GM18520 (cell line): ENCODE results near the gene CNOT4.
"Not testable (repeated sequence)": the region's sequence is repeated elsewhere in the genome, so short reads cannot be mapped to it uniquely, and the experiment has no call there.

Experiments
- ATAC-seq: cut with Tn5 transposase; IDR thresholded peaks from one replicate; pipeline ENCODE4 v1.9.1; 2021; ENCODE audit not compliant: unreplicated experiment

CNOT4 gene

DNA sequence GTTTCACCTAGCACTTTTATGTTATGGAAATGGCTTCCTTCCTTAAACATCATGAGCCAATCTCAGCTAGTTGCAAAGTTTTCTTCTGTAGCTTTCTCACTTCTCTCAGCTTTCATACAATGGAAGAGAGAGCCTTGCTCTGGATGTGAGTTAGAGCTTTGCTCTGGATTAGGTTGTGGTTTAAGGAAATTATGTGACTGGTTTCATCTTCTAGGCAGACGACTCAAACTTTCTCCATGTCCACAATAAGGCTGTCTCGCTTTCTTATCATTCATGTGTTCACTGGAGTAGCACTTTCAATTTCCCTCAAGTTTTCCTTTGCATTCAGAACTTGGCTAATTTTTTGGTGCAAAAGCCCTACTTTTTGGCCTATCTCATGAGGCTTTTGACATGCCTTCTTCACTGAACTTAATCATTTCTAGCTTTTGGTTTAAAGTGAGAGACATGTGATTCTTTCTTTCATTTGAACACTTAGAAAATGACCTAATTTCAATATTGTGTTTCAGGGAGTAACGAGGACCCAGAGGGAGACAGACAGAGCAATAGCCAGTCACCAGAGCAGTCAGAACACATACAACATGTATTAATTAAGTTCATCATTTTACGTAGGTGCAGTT is 49.8 kb downstream of the CNOT4 start:
- peak; percentile 47 for ATAC-seq

- ATAC-seq = no peak
These were observed 50.8 kb downstream of the CNOT4 start for GRCh38 chr7:135459076-135459475.

DNA sequence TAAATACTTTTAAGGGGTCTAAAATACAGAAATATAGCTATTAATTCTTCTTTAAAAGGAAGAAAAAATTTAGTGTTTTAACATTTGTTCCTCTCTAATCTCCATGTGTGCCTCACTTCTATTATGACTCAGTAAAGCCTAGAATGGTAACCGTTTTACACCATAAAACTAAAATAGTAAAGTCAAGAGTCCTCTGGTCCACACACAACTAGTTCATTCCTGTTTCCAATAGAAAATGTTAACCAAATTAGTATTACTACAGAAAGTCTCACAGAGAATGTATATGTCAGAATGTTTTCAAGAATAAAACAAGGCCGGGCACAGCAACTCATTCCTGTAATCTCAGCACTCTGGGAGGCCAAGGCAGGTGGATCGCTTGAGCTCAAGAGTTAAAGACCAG is 55.8 kb downstream of the CNOT4 start:
- no peak for ATAC-seq

DNA sequence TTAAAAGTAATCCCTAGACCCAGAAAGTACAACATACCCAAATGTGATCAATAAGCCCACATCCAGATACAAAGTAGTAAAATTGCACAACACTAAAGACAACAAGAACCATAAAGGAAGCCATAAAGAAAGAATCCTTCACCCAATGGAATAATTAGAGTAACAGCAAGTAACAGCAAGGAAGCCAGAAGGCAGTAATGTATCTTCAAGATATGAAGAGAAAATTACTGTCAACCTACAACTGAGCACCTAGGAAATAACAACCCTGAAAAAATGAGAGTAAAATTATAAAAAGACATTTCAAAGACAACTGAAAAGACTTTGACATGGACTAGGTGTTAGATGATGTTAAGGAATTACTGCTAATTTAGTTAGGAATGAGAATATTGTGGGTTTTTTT is 60.5 kb downstream of the CNOT4 start:
- no peak for ATAC-seq

DNA sequence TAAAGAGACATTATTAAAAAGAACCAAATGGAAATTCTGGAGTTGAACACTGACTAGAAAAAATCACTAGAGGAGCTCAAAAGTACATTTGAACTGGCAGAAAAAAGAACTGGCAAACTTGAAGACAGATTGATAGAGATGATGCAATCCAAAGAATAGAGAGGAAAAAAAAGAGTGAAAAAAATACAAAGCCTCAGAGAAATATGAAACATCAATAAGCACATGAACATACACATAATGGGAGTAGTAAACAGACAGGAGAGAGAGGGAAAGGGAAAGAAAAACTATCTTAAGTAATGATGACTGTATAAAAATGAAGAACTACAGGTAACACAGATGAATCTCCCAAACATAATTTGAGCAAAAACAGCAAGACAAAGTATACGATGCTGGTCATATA is 61.1 kb downstream of the CNOT4 start:
- no peak for ATAC-seq

- no peak for ATAC-seq
These were observed 62.2 kb downstream of the CNOT4 start for GRCh38 chr7:135447748-135448147.

- no peak for ATAC-seq
These were observed 64.2 kb downstream of the CNOT4 start for GRCh38 chr7:135445690-135446089.

- not testable (repeated sequence) for ATAC-seq
These were observed 64.6 kb downstream of the CNOT4 start for GRCh38 chr7:135445266-135445665.

GRCh38 chr7:135441791-135442190 is 68.1 kb downstream of the CNOT4 start:
- no peak for ATAC-seq

DNA sequence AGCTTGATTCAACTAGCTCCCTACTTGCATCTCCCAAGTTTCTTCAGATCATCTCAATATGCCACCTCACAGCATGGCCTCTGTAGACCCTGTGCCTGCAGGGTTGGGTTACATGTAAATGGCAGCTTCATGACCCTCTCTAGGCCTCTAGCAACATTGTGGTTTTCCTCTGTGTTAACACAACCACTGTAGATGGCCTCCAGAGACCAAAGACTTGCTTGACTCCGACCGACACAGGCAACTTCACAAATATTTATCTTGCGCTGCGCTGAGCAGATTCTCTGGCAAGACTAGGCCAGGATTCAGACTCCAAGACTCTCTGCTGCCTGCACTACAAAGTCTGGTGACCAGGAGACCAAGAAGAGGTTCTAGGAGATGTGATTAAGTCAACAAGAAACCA is 75.9 kb downstream of the CNOT4 start:
- ATAC-seq = no peak

DNA sequence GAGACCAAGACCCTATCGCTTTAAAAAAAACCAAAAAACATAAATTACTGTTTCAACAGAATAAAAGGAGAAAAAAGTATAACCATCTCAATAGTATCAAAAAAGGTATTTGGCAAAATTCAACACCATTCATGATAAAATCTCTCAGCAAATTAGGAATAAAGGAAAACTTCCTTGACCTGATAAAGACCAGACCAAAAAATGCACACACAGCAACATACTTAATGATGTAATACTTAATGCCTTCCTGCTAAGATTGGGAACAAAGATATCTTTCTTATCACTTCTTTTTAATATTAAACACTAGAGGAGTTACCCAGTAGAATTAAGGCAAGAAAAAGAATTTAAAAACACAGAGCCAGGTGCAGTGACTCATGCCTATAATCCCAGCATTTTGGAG is 79.3 kb downstream of the CNOT4 start:
- no peak for ATAC-seq

- ATAC-seq = no peak
These were observed 81.0 kb downstream of the CNOT4 start for GRCh38 chr7:135428879-135429278.

- ATAC-seq = no peak
These were observed 81.9 kb downstream of the CNOT4 start for GRCh38 chr7:135428011-135428410.

GRCh38 chr7:135427166-135427565 is 82.7 kb downstream of the CNOT4 start:
- no peak for ATAC-seq

- ATAC-seq = no peak
These were observed 84.9 kb downstream of the CNOT4 start for GRCh38 chr7:135425036-135425435.

- no peak for ATAC-seq
These were observed 89.1 kb downstream of the CNOT4 start for GRCh38 chr7:135420786-135421185.

DNA sequence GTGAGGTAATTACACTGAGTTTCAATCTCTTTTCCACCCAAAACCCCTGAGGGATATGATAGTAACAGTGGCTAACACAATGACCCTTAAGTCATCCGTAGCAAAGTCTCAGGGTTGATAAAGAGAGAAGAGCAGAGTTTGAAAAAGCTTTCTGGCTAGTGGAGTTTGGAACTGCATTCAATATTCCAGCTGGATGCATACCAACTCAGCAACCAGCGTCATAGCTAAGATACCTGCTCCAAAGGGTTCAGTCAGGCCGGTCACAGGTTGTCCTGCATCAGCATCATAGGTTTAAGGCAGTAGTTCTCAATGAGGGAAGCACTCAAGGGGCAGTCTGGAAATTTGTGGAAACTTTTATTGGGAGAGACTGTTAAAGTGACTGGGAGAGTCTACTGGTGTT is 93.5 kb downstream of the CNOT4 start:
- ATAC-seq = no peak

DNA sequence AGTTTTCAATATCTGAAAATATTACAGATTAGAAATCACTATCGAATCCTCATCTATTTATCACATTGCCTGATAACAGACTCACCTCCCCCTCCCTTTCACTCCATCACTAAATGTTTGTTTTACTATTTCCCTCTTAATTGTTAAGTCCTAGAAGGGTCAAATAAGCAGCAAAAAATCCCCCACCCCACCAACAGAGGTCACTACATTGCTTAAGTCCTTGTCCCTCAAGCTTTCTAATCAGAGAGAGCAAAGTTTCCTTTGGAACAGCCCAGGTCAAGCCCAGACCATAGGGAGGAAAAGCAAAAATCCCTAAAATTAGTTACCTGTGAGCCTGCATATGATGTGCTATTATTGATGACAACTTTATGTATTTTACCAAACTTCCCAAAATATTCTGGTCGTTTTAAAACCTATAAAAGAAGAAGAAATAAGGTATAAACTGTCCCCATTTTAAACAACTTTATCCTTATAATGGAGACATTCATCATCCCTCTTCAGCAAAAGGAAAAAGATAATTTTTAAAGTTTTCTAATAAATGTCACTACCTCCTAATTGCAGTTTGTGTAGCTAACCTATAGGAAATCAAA is 95.0 kb downstream of the CNOT4 start:
- no peak for ATAC-seq

DNA sequence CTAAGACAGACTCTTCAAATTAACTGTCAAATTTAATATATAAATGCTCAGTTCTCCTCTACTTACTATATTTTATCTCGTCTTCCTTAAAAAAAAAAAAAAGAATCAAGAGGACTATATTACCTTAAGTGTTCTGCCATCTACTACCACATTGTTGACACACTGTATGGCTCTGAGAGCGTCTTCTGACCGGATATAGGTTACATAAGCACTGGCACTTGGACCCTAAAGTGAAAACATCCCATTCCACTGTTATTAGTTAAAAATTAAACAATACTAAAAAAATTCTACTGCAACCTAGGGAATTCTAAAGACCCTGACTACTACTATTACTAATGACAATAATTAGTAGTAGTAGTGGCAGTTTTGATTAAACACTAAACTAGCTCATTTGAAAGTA is 95.7 kb downstream of the CNOT4 start:
- ATAC-seq = no peak

- no peak for ATAC-seq
These were observed 98.8 kb downstream of the CNOT4 start for GRCh38 chr7:135411098-135411497.

DNA sequence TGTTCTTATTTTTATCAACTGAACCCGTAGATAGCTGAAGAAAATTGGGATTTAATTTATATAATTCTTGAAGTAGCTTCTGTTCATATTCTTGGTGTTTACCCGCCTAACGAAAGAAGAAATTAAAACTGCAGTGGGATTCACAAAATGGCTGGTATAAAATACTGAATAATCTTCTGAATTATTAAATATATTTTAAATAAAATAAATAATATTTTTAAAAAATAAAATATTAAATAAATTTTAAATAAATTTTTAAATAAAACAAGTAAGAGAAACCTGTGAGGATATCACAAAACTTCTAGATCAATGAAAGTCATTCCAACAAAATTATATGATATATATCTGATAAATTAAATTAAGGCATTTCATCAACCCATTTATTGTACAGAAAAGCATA is 99.4 kb downstream of the CNOT4 start:
- no peak for ATAC-seq

DNA sequence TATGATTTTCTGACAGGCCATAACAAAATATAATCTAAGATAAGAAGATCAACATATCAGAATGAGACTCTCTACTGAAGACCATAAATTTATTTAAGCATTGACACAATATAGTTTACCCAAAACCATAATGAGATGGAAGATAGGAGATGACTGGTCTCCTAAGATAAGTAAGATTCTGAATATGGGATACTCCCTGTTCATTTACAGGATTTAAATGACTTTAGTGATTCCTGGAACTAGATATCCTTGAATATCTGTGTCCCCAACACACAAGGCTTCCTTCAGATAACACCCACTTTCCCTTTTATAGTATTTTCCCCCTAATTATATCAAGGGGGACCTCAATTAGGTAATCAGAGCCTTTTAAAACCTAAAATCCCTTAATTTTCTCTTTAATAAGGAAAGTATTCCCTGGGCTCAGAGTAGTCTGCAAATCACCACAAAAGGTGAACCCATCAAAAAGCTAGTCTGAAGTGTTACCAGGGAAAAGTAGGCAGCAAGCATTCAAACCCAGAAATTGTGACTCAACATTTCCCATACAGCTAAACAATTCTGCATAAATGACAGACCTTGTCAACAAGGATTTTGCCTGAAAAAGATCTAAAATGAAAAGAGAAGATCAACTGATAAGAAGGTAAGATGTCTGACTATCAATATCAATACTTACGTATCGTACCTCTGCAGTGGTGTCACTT is 99.9 kb downstream of the CNOT4 start:
- ATAC-seq = no peak

GRCh38 chr7:135407884-135408283 is 102.0 kb downstream of the CNOT4 start:
- no peak for ATAC-seq
